Osteocyte (in vitro differentiated cells): Measurements from ENCODE around the gene SIRT3. TPM values are rescaled to one million over a fixed set of nuclear protein-coding genes. Genes with fewer than 3 reads are reported as not detected.

Experiments used
- DNase-seq: peaks from one replicate; pipeline ENCODE4 v3.0.0; 2021; ENCODE audit warnings: mixed read lengths; ENCODE audit not compliant: unreplicated experiment; ENCODE audit errors: extremely low spot score
- H3K27ac Mint-ChIP-seq: one replicate; pipeline ENCODE4 v1.8.0; 2021; ENCODE audit warnings: mild to moderate bottlenecking, mixed read lengths; ENCODE audit not compliant: unreplicated experiment
- H3K27me3 Mint-ChIP-seq: one replicate; pipeline ENCODE4 v1.8.0; 2021; ENCODE audit warnings: mixed read lengths; ENCODE audit not compliant: unreplicated experiment
- H3K36me3 Mint-ChIP-seq: one replicate; pipeline ENCODE4 v1.8.0; 2021; ENCODE audit warnings: mixed read lengths; ENCODE audit not compliant: unreplicated experiment
- H3K4me1 Mint-ChIP-seq: one replicate; pipeline ENCODE4 v1.8.0; 2021; ENCODE audit warnings: mixed read lengths; ENCODE audit not compliant: unreplicated experiment
- H3K4me3 Mint-ChIP-seq: one replicate; pipeline ENCODE4 v1.8.0; 2021; ENCODE audit warnings: mild to moderate bottlenecking, moderate library complexity, mixed read lengths; ENCODE audit not compliant: unreplicated experiment
- H3K9me3 Mint-ChIP-seq: one replicate; pipeline ENCODE4 v1.8.0; 2021; ENCODE audit warnings: mixed read lengths; ENCODE audit not compliant: unreplicated experiment
- total RNA-seq: library from RNA; stranded (reverse); gene quantifications from 2 replicates; pipeline ENCODE4 v1.2.1, GENCODE V29; 2021
- TF ChIP-seq, protein P1 (sequence below): fragments of 200-600 bp; sonication (generic); IDR thresholded peaks from 2 replicates; pipeline ENCODE4 v1.5.0; 2021; ENCODE audit warnings: antibody characterized with exemption, mild to moderate bottlenecking, moderate library complexity

SIRT3 gene
- total RNA-seq, 1 donor from 2014 or later = 25.7 TPM

DNA sequence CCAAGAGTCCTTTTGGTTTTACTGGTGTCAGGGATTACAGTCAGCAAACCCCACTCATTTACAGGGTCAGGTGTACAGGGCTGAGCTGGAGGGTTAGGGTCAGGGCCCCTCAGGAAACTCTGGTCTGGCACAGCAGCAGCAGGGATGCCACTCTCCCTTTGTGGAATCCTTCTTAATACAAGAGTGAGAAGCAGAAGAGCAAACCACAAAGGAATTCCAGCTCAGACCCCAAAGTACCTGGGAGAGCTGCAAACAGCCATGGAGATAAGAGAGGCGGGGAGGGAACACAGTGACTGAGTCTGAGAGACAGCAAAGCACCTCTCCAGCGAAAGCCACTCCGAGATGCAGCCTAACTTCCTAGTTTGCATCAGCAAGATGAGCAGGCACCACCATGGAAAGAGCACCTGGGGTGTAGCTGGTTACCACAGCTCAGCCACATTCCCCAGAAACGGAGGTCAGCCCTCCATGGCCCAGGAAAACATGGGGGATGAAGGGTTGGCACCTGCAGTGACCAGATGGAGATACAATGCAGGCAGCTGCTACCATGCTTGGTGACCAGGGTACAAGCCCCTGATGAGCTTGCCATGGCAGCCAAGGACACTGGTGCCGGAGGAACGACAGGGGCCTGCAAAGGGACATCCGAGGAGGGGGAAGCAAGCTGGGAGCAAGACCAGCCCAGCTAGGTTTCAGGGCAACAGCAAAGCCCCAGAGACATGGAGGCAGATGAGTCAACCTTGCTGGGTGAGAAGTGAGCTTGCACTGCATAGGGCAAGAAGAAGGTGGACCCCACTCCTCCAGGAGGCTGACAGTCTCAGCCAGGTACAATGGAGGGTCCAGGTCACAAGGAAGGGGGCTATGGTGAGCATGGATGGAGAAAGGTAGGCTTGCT, 32.8 kb downstream of the SIRT3 start:
- H3K9me3 Mint-ChIP-seq = no peaks in the 10 kb centered on the region
- no peaks in the 10 kb centered on the region for H3K27me3 Mint-ChIP-seq
- peaks cover 19% of the 10 kb centered on the region for H3K36me3 Mint-ChIP-seq
- TF ChIP-seq, protein P1, sequence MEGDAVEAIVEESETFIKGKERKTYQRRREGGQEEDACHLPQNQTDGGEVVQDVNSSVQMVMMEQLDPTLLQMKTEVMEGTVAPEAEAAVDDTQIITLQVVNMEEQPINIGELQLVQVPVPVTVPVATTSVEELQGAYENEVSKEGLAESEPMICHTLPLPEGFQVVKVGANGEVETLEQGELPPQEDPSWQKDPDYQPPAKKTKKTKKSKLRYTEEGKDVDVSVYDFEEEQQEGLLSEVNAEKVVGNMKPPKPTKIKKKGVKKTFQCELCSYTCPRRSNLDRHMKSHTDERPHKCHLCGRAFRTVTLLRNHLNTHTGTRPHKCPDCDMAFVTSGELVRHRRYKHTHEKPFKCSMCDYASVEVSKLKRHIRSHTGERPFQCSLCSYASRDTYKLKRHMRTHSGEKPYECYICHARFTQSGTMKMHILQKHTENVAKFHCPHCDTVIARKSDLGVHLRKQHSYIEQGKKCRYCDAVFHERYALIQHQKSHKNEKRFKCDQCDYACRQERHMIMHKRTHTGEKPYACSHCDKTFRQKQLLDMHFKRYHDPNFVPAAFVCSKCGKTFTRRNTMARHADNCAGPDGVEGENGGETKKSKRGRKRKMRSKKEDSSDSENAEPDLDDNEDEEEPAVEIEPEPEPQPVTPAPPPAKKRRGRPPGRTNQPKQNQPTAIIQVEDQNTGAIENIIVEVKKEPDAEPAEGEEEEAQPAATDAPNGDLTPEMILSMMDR = no peak
- H3K27ac Mint-ChIP-seq = peak overlapping the region; percentile 57
- H3K4me3 Mint-ChIP-seq = no peak overlapping the region
- DNase-seq = peak; percentile 63
- H3K4me1 Mint-ChIP-seq = peaks cover 18% of the 10 kb centered on the region

DNA sequence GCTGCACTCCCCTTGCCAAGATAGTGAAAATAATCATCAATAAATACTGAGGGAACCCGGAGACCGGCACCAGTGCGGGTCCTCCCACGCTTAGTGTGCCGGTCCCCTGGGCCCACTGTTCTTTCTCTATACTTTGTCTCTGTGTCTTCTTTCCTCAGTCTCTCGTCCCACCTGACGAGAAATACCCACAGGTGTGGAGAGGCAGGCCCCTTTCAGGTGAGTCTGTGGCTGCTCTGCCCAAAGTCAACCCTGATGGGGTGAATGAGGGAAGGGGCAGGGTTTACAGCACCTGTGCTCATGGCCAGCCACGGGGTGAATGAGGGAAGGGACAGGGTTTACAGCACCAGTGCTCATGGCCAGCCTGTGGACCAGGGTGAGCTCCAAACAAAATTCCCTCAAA, 33.7 kb downstream of the SIRT3 start:
- peaks cover 18% of the 10 kb centered on the region for H3K4me1 Mint-ChIP-seq
- no peaks in the 10 kb centered on the region for H3K27me3 Mint-ChIP-seq
- no peak overlapping the region for H3K4me3 Mint-ChIP-seq
- peak overlapping the region; percentile 6 for H3K27ac Mint-ChIP-seq
- no peaks in the 10 kb centered on the region for H3K9me3 Mint-ChIP-seq
- peaks cover 19% of the 10 kb centered on the region for H3K36me3 Mint-ChIP-seq
- TF ChIP-seq, protein P1 = no peak
- peak; percentile 65 for DNase-seq

DNA sequence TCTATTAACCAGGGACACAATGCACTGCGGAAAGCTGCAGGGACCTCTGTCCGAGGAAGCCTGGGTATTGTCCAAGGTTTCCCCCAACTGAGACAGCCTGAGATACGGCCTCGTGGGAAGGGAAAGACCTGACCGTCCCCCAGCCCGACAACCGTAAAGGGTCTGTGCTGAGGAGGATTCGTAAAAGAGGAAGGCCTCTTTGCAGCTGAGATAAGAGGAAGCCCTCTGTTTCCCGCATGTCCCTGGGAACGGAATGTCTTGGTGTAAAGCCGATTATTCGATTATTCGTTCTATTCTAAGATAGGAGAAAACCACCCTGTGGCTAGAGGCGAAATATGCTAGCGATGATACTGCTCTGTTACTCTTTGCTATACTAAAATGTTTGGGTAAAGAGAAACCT, 34.2 kb downstream of the SIRT3 start:
- H3K4me3 Mint-ChIP-seq = no peak overlapping the region
- DNase-seq = no peak
- no peaks in the 10 kb centered on the region for H3K9me3 Mint-ChIP-seq
- TF ChIP-seq, protein P1 = no peak
- H3K27me3 Mint-ChIP-seq = no peaks in the 10 kb centered on the region
- peaks cover 19% of the 10 kb centered on the region for H3K36me3 Mint-ChIP-seq
- H3K27ac Mint-ChIP-seq = peak overlapping the region; percentile 6
- peaks cover 18% of the 10 kb centered on the region for H3K4me1 Mint-ChIP-seq

DNA sequence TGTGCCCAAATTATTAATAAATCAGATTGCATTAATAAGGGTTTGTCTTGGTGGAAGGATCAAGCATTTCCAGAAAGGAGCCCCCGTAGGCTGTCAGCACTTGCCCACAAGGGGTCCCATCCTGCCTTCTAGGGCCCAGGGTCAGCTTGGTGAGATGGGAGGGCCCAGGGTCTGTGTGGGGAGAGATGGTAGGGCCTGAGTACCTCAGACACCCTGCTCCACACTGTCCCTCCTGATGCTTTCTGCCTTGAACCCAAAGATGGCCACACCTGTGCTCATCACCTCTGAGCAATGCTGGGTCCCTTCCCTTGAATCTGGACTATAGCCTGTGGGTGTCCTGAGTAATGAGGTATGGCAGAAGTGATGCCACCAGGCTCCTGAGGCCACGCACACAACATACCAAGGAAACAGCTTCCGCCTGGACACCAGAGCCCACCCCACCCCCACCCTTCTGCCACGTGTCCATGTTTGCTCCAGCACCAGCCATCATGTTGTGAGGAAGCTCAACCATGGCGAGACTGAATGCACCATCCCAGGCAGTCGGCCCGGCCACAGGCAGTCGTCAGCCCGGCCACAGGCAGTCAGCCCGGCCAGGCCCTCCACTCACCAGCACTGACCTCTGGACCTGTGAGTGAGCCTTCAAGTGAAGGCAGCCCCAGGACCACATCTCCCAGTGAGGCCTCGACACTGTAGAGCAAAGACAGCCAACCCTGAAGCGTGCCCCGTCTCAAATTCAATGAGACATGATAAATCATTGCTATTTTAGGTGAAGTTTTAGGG, 35.7 kb downstream of the SIRT3 start:
- H3K4me3 Mint-ChIP-seq = no peak overlapping the region
- no peaks in the 10 kb centered on the region for H3K27me3 Mint-ChIP-seq
- peak; percentile 78 for DNase-seq
- H3K4me1 Mint-ChIP-seq = peaks cover 9% of the 10 kb centered on the region
- peaks cover 19% of the 10 kb centered on the region for H3K36me3 Mint-ChIP-seq
- H3K9me3 Mint-ChIP-seq = no peaks in the 10 kb centered on the region
- TF ChIP-seq, protein P1 = no peak
- H3K27ac Mint-ChIP-seq = no peak overlapping the region

DNA sequence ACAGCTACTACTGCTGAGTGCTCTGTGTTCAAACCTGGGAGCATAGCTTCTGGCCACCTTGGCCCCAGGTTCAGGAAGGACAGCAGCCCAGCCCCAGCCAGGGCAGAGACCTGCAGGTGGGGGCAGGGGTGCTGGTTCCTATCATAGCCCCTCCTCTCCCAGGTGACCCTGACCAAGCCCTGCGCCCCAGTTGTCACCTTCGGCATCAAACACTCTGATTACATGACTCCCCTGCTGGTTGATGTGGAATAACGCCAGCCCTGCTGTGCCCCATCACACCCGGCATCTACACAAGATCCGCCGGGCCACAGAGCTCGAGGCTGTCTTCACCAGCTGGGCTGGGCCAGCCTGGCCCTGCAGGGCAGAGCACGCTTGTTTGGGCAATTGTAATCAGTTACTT, 36.4 kb downstream of the SIRT3 start:
- no peaks in the 10 kb centered on the region for H3K9me3 Mint-ChIP-seq
- H3K4me3 Mint-ChIP-seq = no peak overlapping the region
- H3K27me3 Mint-ChIP-seq = no peaks in the 10 kb centered on the region
- TF ChIP-seq, protein P1 = no peak
- H3K27ac Mint-ChIP-seq = no peak overlapping the region
- peaks cover 19% of the 10 kb centered on the region for H3K36me3 Mint-ChIP-seq
- peak; percentile 80 for DNase-seq
- peaks cover 6% of the 10 kb centered on the region for H3K4me1 Mint-ChIP-seq
